HuH-7 (cell line): Measurements from ENCODE around the gene MMP27.

Experiments used
- DNase-seq: peaks from one replicate; pipeline ENCODE4 v3.0.0; 2011; ENCODE audit warnings: low spot score

MMP27 gene

DNA sequence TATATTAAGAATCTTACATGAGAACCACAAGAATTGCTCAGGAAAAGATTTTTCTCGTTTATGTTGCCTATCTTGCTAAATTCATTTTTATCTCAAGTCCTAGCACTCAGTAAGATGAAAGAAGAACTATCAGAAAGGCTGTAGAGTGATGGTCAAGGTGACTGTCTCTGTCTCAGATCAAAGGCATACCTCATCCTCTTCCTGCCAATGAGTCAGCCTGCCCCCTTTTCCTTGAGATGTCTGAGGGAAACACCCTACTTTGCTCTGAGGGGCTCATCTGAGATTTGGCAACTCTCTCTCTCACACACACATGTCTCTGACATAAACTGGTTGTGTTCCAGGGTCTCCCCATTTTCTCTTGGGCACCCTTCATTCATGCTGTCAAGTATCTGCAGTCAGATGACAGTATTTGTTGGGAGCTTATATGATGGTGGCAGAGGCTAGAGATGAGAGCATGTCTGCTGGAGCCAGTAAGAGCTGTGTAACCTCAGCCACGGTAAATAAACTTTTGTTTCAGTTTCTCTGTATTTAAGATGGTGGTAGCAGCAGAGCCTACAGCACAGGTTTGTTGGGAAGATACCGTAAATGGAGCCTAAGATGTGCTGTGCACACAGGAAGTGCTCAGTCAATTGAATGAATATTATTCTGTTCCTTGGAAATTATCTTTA is 1.6 kb downstream of the MMP27 start:
- DNase-seq = no peak

DNA sequence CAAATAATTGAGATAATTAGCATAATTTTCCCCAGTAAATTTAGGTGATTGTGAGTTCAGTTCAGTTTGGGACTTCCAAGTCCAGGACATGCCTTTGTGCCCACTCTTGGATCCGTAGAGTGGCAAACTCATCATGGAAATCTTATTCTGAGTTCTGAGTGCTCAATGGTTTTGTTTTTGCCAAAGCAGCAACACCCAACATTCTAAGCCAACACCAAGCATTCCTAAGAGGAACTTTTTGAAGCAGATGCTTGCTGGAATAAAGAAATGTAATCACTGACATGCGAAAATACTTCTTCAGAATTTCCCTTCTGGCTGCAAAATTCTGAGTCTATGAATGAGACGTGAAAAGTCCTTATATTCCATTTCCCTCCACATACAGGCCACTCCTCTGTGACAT is 10.4 kb downstream of the MMP27 start:
- no peak for DNase-seq

DNA sequence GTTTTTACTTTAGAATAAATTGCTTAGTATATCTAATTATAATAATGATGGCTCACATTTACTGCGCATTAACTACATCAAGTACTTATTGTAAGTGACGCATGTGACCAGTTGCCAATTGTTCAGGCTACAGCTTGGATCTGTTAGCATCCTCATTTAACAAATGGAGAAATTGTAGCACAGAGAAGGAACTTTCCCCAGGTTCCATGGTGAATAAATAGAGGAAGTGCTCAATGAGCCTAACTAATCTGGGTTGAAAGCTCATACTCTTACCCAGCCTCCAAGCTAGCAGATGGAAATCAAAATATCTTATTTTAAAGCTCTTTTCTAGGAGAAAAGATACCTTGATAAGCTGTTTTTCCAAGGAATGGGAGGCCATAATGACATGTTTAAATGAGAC is 19.8 kb downstream of the MMP27 start:
- no peak for DNase-seq

DNA sequence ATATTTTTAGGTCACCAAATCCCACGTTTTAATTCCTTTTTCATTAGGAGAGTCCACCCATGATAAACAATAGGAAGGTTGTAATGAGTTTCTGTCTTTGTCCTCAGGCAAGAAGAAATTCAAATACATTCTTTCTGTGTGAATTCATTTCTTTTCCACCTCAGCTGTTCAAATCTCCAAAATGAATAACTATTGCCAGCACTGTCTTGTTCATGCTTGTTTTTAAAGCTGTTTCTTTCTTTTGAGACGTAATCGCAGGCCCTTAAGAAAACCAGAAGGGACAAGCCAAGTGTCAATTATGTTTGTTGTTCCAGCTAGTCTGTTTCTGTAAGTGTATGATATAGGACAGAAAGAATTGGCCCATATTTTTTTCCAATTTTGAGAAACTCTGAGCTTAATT is 20.2 kb downstream of the MMP27 start:
- no peak for DNase-seq

DNA sequence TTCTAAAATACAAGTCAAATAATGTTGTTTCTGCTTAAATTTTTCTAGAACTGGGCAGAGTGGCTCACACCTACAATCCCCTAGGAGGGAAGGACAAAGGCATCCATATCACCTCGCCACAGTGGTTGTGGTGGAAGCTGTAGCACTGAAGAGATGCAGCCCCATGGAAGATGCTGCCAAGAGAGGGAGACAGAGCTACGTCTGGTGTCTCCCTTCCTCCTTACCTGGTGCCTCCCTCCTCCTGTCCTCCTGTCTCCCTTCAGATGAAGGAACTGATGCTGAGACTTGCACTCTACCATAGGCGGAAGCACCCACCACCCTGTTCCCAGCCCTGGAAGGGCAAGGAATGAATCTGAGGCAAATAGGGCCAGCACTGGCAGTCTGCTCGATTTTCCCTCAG is 22.3 kb downstream of the MMP27 start:
- DNase-seq = peak; percentile 5

DNA sequence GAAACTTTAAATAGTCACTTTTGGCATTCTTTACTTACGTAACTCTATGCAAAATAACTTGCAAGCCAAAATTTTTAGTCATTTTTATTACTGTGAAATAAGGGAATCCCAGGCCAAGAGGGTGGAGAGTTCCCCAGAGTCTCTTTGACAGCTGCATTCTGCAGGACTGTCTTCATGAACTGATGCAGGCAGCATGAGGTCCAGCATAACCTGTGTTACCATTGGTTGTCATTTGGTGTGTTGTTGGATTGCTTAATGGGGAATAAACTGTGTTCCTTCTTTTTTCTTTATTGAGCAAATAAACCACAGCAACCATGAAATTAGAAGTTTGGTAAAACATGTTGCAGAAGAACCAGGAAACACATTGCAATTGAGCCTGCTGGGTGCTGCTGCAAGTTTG is 24.6 kb downstream of the MMP27 start:
- DNase-seq = no peak

DNA sequence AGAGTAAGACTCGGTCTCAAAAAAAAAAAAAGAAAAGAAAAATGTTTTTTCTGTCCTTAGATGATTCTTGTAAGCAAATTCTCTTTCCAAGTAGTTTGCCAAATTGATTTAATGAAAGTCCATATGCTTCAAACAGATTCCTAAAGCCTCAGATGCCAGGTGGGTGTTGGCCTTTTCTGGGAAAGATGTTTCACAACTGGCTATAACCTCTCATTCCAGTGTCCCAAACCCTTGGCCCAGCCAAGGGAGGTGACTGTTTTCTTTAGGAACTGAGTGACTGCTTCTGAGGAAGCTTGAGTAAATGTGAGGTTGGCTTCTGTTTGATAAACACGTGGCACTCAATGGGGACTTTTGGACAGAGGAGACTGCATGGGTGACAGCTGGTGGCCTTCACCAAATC is 27.5 kb downstream of the MMP27 start:
- no peak for DNase-seq

DNA sequence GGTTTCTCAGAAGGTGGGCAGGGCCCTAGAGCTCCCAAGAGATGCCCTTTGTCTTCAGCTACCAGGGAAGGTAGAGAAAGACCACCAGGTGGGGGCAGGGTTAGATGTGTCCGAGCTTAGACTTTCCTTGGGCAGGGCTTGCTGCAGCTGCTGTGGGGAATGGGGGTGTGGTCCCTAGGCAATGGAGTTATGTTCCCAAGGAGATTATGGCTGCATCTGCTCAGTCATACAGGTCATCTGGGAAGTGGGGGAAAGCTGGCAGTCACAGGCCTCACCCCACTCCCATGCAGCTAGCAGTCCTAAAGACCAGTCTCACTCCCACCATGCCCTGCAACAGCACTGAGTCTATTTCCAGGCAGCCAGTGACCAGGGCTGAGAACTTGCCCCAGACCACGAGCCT is 29.5 kb downstream of the MMP27 start:
- DNase-seq = no peak

DNA sequence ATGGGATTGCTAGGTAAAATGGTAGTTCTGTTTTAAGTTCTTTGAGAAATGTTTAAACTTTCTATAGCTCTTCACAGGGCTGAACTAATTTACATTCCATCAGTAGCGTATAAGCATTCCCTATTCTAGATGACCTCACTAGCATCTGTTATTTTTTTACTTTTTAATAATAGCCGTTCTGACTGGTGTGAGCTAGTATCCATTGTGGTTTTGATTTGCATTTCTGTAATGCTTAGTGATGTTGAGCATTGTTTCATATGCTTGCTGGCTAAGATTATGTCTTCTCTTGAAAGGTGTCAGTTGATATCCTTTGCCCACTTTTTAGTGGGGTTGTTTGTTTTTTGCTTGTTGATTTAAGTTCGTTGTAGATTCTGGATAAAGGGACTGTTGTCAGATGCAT is 35.9 kb downstream of the MMP27 start:
- DNase-seq = no peak

DNA sequence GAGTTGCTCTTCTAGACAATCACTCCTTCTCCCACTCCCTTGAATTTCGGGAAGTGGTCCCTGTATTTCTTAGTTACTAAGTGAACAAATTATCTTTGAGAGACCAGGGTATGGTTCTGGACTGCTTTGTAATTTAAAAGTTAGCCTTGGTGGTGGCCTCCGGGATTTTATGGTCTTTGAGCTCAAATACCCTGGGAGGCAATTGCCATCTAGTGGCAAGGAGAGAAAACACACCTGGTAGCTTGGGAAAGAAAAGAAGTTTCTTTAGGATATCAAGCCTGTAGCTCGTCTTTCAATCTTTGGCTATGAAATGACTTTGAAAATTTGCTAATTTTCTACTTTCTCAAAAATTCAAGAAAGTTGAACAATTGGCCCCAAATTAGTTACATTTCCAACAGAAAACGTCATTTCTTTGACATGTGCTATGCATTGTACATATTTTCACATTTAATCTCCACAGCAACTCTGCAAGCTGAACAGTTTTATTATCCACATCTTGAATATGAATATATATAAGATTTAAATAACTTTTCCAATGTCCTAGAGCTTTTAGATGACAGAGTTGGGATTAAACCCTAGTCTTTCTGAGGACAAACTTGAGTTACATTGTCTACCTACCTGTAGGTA is 39.1 kb downstream of the MMP27 start:
- DNase-seq = peak; percentile 45

DNA sequence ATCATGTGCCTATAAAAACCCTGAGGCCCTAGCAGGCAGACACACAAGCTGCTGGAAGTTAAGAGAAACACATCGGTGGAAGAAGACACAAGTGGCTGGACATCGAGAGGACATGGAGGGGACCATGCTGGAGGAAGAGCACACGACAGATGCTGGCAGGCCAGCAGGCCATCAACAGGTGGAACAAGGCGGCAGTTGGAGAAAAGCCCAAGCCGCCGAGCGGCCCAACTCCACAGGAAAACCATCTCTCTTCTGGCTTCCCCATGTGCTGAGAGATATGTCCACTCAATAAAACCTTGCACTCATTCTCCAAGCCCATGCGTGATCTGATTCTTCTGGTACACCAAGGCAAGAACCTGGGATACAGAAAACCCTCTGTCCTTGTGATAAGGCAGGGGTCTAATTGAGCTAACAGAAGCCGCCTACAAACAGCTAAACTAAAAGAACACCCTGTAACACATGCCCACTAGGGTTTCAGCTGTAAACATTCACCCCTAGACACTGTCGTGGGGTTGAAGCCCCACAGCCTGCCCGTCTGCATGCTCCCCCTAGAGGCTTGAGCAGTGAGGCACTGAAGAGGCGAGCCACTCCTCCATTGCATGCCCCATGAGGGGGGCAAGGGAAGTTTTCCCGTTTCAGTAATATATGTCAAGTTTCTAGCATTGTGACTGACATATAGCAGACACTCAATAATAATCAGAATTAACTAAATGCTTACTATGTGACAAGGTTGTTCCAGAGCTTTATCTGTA is 41.4 kb downstream of the MMP27 start:
- no peak for DNase-seq

DNA sequence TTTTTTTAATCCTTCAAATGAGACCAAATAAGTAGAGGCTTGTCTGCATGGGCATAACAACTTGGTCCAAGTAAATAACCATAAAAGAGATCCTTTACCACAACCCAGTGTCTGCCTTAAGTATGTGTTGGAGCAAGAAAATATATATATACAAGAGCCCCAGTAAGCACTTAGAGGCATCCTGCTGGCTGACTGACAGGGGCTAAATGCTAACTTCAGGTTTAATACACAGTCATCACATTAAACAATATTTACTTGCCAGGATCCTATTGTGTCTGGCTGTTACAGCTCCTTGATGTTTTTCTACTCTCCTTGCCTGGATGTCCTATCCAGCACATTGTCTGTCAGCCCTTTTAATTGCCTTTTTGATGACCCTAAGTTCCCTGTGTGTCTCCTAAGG is 43.0 kb downstream of the MMP27 start:
- DNase-seq = no peak

DNA sequence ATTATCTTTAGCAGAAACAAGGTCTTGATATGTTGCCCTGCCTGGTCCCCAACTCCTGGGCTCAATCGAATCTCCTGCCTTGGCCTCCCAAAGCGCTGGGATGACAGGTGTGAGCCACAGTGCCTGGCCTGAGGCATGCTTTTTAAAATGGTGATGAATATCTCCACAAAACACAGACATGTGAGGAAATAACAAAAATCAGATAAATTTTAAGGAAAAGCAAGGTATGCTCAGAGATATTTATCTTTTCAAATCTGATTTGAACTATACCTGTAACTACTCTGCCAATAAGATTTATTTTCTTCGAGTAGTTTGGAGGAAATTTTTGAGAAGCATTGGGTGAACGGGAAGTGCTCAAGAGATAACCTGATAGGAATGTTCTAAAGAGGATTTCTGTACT is 44.5 kb downstream of the MMP27 start:
- no peak for DNase-seq

DNA sequence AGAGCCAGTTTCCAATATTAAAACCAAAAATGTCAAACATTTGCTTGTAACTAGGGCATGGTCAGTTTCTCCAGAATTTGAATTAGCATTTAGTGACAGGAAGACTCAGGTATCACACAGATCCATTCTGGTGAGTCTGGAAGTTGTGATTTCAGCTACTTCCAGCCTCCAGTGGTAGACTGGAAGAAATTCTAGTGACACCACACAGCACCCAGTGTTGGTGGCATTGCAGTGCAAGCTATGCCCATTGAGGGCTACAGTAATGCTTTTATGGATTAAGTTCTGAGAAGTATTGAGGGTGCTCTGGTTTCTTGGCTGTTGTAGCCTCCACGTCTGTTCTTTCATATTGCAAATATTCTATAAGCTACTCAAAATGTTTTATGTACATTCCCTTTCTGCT is 49.0 kb downstream of the MMP27 start:
- no peak for DNase-seq

DNA sequence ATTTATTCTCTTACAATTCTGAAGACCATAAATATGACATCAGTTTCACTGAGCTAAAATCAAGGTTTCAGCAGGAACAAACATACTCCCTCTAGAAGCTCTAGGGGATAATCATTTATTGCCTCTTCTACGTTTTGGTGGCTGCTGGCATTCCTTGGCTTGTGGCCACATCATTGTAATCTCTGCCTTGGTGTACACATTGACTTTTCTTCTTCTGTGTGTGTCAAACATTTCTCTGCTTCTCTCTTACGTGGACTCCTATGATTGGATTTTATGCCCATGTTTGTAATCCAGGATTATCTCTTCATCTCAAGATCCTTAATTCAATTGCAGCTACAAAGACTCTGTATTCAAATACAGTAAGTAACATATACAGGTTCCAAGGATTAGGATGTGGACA is 50.0 kb downstream of the MMP27 start:
- DNase-seq = no peak

DNA sequence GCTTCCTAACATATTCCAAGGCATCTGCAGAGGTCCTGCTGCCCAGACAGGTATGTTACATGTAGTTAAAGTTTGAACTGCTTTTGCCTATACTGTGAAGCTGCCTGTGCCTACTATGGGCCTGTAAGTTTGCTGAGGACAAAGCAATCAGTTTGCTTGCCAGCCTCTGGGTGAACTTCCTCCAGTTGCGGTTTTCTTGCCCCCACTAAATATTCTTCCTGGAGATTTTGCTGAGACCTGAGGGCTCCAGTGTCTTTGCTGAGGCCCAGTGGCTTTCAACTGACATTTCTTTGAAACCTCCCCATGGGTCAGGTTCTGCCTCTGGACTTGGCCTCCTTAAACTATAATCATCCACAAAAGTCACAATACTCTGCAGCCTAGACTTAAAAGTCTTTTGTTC is 50.8 kb downstream of the MMP27 start:
- no peak for DNase-seq

DNA sequence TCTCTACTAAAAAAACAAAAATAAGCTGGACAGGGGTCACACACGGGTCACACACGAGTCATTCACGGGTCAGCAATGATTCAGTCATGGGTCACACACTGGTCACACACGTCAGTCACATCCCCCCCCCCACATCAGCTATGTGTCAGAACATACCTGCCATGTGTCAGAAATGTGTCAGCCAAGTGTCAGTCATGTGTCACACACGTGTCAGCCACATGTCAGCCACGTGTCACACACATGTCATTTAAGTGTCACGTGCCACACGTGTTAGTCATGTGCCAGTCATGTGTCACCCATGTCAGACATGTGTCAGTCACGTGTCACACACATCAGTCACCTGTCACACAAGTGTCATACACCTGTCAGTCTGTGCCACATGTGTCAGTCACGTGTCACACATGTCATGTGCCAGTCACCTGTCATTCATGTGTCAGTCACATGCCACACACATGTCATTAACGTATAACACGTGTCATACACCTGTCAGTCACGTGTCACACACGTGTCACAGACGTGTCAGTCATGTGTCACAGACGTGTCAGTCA is 51.8 kb downstream of the MMP27 start:
- no peak for DNase-seq

DNA sequence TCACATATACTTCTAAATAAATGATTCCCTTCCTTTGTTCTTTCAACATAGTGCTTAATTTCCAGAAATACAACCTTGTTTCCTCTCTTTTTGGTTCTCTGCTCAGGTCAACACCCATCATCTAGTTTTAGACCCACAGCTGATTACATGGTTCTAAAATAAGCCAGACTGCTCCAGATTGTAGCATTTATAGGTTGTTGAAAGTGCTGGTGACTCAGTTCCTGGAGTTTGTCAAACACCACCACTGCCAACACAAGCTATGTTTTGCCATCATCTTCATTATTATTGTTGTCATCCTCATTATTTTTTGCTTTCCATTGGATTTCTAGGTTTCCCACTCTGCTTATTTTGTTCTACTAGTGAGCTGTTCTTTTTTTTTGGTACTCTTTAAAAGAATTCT is 58.1 kb downstream of the MMP27 start:
- DNase-seq = no peak

DNA sequence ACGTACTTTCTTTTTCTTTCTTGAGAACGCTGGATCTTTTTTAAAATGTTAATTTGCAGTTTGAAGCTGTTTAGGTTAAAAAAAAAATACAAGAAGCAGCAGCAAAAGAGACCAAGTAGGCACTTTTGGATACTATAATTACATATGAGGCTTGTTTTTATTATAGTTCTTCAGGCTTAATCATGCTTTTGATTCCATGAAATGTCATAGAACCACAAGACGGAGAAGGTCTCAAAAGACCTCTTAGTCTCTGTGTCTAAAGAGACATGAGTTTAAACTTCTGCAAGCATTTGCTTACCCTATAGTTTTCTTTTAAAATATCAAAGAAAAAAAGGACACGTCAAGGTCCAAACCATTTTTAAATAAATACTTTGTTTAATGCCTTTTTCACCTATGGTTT is 61.6 kb downstream of the MMP27 start:
- DNase-seq = no peak
